Neural cell (in vitro differentiated cells): ENCODE data around the gene PCBP4.

ENCODE experiments used
- CTCF ChIP-seq: fragments of 450-650 bp; IDR thresholded peaks from 2 replicates; pipeline ENCODE4 v1.5.1; 2014; ENCODE audit warnings: antibody characterized with exemption, mild to moderate bottlenecking, moderate library complexity; ENCODE audit not compliant: poor library complexity, severe bottlenecking
- RAD21 ChIP-seq: fragments of 450-650 bp; conservative IDR thresholded peaks from 2 replicates; pipeline ENCODE4 v1.6.1; 2014; ENCODE audit warnings: antibody characterized with exemption, mild to moderate bottlenecking, moderate library complexity
- REST ChIP-seq: IDR thresholded peaks from 2 replicates; pipeline ENCODE4 v1.6.1; 2012; ENCODE audit warnings: borderline replicate concordance
- SMC3 ChIP-seq: fragments of 450-650 bp; conservative IDR thresholded peaks from 2 replicates; pipeline ENCODE4 v1.6.1; 2014; ENCODE audit warnings: antibody characterized with exemption, mild to moderate bottlenecking, moderate library complexity; ENCODE audit not compliant: poor library complexity

GRCh38 chr3:51966016-51966415, 1.2 kb downstream of the PCBP4 start:
- TF ChIP-seq REST (no peak), RAD21 (no peak), CTCF (no peak), SMC3 (no peak)
